ENCODE measurements around the gene CCDC9B.

Gene CCDC9B

GRCh38 chr15:40365624-40366456 lies 25.1 kb upstream of the CCDC9B start:
- no peak for DNase-seq (ENCODE audit: low read depth in 3 of 3)

GRCh38 chr15:40365016-40365415 lies 24.3 kb upstream of the CCDC9B start:
- DNase-seq (ENCODE audit: low read depth in 3 of 3): no peak

GRCh38 chr15:40364251-40364650 lies 23.5 kb upstream of the CCDC9B start:
- DNase-seq (ENCODE audit: low read depth in 3 of 3): no peak

GRCh38 chr15:40363611-40364010 lies 22.9 kb upstream of the CCDC9B start:
- no peak for DNase-seq (ENCODE audit: low read depth in 3 of 3)

DNA sequence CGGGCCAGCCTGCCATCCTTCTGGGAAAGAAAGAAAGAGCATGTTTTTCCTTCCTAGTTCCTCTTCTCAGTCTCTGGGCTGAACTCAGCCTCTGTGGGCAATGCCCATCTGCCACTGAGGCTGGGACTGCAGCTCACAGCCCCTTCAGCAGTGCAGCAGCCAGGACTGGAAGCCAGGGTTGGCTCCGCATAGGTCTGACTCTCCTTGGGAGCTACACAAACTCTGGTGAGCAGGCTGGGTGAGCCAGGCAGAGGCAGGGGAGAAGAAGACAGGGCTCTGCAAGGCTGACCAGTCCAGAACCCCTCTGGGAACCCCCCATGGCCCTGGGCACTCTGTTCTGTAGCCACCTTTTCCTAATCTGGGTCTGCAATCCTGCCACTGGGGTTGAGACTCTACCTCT lies 20.9 kb upstream of the CCDC9B start:
- no peak for DNase-seq (ENCODE audit: low read depth in 3 of 3)

DNA sequence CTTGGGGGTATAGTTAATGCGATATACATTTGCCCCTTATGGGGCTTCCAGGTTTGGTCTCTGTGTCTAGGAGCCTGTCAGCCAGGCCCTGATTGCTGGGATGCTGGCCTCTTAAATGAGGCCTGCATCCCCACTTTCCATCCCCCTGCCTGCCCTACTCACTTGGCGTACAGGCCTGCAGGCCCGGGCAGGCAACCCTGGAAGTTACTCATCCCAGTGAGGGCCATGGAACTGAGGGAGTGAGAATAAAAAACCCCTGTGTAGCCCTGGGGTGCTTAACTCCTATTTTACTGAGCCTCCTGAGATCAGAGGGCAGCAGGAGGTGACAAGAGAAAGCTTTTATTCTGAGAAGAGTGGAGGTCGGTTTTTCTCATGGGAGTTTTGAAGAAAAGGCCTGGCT lies 19.3 kb upstream of the CCDC9B start:
- no peak for DNase-seq (ENCODE audit: low read depth in 3 of 3)

- peak in 1 of 3 experiments; percentile 28 for DNase-seq (ENCODE audit: low read depth in 3 of 3)
Measured at GRCh38 chr15:40358471-40359353, 18.0 kb upstream of the CCDC9B start.

- peak; percentile 76 to 87 (median 84) for DNase-seq (ENCODE audit: low read depth in 3 of 3)
Measured at GRCh38 chr15:40357723-40358470, 17.2 kb upstream of the CCDC9B start, which contains the start of gene DISP2. DISP2 (plus strand) TSS chr15:40358219; CDS start chr15:40358322, 103 bp downstream.

GRCh38 chr15:40357246-40357645 lies 16.5 kb upstream of the CCDC9B start:
- DNase-seq (ENCODE audit: low read depth in 3 of 3): no peak

- no peak for DNase-seq (ENCODE audit: low read depth in 3 of 3)
Measured at GRCh38 chr15:40355976-40356585, 15.3 kb upstream of the CCDC9B start.

DNA sequence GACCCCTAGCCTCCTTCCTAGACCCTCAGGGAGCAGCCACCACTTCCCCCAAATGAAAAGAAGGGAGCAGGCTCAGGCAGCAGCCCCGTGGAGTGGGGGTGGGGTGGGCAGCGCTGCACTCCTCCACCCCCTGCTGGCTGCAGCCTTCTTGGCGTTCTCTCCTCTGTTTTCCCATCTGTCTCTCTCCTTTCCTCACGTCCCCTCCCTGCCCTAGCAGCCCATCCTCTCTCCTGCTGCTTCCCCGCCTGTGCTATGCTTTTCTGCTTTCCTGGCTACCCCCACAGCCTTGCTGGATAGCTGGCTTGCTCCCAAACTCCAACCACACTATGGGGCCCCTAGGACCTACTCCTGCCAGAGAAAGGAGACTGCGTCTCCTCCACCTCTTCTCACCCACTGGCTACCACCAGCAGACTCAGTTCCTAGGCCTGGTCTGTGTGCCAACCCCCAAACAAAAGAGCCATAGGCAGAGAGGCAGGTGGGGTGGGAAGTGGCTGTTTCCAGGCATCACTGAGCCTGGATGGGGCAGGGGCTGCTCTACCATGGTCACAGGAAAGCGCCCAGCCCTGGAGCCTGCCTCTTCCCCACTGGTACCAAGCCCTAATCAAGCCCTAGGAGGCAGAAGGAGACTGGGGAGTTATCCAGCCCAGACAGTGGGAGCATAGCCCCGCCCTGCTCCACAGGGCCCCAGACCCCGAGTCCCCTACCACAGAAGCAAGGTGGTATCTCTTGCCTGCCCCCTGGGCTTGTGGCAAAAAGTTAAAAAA lies 13.9 kb upstream of the CCDC9B start:
- no peak for DNase-seq (ENCODE audit: low read depth in 3 of 3)

DNA sequence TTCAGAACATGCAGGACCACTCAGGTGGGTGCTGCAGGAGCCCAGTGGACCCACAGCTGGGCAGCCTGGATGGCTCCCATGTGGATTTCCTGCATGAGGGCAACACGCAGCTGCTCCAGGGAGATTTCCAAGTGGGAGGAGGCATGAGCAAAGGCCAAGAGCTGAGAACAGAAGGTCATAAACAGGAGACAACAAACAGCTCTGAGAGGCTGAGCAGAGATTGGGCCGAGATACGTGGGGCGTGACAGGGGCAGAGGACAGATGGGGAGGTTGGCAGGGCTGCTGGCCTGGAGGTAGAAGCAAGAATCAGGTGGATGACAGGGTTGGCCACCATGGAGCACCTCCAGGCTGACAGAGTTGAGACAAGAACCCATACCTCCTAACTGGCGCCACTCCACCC lies 13.0 kb upstream of the CCDC9B start:
- no peak for DNase-seq (ENCODE audit: low read depth in 3 of 3)

DNA sequence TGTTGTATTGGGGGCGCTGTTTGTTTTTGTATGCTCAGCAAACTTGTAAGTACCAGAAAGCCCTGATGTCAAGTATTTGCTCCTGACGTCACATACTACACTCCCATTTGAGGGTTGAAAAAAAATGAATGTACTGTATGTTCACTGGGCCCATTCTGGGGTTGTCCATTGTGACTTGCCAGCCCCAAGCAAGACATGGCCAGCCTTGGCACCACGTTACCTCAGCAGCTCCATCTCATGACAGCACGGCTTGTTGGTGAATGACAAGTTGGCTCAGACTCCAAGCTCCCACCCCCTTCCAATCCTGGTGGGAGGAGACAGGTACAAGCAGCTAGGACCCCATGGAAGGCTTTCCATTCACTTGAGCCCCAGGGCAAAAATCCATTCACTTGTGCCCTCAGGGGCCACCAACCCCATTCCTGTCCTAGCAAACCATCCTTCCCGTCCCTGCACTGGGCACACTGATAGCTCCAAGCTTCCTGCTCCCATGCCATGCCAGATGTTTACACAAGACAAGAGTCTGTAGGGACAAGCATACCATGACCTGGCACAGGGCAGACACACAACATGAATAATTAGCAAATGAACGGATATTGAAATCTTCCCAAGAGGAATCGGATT lies 11.7 kb upstream of the CCDC9B start:
- no peak for DNase-seq (ENCODE audit: low read depth in 3 of 3)

DNA sequence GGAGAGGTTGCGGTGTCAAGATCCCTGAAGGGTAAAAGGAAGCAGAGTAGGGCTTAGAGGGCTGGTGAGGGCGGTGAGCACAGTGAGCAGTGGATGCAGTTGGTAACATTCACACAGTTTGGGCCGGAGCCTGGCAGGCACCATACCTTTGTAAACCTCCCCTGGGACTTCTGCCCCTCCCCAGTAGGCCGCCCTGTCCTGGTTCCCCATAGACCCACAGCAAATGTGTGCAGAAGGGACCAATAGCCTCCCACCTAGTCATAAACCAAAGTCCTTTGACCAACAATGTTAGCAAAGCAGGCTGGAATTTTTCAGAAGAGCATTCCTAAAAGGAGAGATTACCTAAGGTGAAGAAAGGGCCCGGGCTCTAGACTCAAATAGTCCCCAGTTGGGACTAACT lies 8.4 kb upstream of the CCDC9B start:
- DNase-seq (ENCODE audit: low read depth in 3 of 3): no peak

- no peak for DNase-seq (ENCODE audit: low read depth in 3 of 3)
Measured at GRCh38 chr15:40348474-40348870, 7.7 kb upstream of the CCDC9B start.

GRCh38 chr15:40347559-40348473 lies 7.1 kb upstream of the CCDC9B start:
- no peak for DNase-seq (ENCODE audit: low read depth in 3 of 3)

DNA sequence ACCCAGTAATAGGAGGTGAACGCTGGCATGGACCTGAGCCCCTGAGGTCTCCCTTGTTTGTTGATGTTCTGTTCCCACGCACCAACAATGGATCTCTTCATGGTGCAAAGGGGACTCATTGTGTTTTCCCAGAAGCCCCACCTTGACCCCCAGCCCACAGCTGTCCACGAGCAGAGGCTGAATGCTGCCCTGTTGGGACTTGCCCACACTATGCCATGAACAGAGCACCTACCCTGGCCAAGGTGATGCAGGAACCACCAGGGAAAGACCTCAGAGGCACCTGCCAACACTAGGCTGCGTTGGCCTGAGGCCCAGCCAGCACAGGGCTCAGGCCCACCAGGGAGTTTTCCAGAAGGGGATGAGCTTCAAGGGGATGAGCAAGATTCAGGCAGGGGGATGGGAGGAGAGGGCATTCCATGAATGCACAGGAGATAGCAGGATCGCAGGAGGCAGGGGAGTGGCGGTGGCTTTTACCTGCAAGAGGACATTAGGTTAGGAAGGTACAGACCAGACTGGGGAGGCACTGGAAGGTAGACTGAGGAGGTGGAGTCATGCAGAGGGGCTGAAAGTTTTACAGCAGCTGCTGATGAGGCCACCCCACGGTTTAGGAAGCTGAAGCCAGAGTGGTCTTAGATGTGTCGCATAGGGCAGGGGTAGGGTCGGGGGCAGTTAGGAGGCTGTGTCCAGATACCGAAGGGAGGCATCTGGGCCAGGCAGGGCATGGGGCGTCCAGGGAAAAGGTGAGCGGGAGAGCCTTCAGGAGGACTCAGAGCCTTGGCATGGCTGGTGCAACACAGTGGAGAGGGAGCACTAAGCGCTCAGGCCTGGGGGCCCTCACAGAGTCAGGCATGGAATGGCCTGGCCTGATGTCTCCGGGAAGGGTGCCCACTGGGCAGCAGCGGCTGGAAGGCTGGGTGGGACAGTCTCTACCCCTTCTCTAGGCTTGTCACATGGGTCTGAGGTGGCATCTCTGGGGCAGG lies 6.1 kb upstream of the CCDC9B start:
- DNase-seq (ENCODE audit: low read depth in 3 of 3): no peak

Data from stimulated activated CD4-positive, alpha-beta T cell treated with anti-CD3 and anti-CD28 coated beads, TNF-alpha, amount 100 ng/mL, for 24 hours (primary cell).